Right kidney (tissue), 1 donor: ENCODE data around the gene MYO9B.
A peak's percentile ranks its signal among the peaks of the same experiment; 100 is the strongest.
"Not testable (repeated sequence)": the region's sequence is repeated elsewhere in the genome, so short reads cannot be mapped to it uniquely, and the experiment has no call there.

Experiments used
- DNase-seq: peaks from one replicate; pipeline ENCODE4 v3.0.0-alpha.2; 2016

The MYO9B gene

DNA sequence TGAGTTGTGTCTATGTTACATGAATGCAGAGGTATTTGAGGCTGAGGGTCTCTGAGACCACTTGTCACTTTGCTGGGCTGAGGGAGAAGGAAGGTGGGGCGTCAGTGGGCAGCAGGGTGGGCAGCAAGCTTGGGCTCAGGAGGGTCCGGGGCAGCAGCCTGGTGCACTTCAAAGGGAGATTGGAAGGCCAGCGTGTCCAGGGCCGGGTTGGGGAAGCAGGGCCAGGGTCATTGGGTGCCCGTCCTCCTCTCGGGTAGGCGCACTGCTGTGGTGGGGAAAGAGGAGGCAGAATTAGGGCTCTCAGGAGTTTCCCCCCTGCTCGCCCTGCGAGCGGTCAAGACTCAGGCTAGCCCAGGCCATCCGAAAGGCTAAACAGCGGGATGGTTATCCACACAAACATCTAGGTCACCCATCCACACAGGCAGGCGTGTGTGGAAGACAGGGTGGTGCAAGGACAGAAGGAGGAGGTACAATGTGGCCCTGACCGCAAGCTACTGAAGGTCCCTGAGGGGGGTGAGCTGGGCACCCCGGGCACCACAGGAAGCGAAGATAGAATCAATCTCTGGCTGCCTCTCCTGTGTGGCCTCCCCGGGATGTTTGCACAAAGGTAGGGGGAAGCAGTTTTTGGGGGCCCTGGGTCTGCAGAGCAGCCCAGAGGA lies 37.7 kb downstream of the MYO9B start:
- DNase-seq, result no peak

DNA sequence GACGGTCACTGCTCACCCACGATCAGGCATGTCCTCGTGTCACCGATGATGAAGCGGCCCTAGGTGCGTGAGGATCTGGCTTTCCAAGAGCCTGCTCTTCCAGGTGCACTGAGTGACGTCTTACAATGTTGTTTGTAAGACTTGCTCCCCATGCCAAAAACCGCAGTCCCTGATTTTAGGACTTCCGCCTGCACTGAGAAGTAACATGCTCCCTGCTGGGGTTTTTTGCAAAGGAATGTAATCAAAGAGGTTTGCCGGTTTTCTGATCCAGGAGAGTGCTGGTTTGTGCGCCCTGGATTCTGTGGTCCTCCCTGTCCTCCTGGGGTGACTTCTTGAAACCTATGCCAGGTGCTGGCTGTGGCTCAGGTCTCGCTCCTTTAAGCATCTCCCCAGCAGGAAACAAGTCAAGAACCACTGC lies 38.8 kb downstream of the MYO9B start:
- no peak for DNase-seq

DNA sequence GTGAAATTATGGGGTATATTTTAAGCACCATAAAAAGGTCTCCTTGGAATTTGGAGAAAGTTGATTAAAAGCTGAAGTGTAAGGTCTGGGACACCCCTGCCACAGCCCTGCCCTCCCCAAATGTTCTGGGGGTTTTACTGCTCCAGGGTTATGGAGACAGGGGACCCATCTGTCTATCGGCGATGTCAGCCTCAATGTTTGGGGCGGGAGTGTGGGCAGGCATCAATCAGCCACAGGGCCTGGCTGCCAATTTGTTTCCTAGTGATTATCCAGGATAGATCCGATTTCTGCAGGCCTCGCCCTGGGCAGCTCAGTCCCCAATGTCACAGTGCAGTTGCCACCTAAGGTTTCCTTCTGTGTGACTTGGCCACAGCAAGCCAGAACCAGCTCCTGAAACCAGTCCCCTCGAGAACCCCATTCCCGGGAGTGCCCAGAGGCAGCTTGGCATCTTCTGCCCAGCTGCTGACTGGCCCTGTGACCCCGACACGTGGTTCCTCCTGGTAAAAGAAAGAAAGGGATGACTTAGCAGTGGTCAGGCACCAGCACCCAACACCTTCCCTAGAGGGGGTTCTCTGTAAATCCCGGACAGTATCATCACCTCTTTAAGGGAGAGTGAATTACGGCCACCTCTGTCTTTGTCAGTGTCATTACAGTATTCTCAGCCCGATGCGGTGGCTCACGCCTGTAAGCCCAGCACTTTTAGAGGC lies 41.6 kb downstream of the MYO9B start:
- DNase-seq, result no peak

DNA sequence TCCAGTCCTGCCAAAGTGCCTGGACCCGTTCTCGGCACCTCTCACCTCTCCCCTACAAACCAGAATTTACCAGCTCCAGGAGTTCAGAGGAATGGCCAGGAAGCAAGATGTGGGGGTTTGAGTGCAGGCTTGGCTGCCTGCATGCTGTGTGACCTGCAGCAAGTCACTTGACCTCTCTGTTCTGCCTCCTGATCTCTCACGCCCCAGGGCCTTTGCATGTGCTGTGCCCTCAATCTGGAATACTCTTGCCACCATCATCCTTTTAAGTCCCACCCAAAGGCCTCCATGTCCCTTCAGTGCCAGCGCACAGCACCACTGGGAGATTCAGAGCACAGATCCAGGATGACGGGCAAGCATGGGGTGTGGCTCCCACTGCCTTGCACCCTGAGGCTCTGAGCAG lies 43.4 kb downstream of the MYO9B start:
- no peak for DNase-seq

DNA sequence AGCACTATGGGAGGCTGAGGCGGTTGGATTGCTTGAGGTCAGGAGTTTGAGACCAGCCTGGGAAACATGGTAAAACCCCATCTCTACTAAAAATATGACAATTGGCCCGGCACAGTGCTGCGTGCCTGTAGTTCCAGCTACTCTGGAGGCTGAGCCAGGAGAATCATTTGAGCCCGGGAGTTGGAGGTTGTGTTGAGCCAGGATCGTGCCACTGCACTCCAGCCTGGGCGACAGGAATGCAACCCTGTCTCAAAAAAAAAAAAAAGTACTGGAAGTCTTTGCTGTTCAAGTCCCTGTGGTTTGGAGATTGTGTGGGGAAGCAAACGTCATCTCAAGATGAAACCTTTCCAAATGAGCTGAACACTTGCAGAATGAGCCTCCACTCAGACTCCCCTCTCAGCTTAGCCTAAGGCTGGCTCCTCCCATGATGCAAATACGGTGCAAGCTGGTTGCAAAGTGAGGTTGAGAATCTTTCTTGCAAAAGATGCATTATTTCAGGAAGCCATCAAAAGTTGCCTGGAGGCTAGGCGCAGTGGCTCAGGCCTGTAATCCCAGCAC lies 46.2 kb downstream of the MYO9B start:
- no peak for DNase-seq

DNA sequence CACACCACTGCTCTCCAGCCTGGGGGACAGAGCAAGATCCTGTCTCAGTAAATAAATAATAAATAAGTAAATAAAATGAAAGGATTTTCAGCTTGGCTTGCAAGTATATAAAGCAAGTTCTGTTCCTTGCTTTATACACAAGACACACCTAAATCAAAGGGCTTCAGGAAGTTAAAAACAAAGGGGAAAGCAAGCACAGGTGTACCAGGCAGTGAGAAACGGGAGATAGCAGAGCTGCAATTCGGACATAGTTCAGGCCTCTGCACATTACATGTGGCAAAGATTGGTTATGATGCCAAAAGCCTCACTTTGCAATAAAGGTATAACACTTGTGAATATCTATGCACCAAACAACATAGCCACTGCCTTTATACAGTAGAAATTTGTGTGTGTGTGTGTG lies 47.5 kb downstream of the MYO9B start:
- DNase-seq, result no peak

DNA sequence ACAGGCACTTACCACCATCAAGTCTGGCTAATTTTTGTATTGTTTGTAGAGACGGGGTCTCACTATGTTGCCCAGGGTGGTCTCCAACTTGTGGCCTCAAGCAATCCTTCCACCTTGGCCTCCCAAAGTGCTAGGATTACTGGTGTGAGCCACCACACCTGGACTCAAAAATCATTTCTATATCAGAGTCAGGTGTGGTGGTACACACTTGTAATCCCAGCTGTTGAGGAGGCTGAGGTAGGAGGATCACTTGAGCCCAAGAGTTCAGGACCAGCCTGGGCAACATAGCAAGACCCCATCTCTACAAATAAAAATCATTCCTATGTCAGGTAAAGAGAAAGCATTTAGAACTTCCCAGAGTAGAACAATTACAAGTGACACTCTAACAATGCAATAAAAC lies 48.4 kb downstream of the MYO9B start:
- DNase-seq, result no peak

DNA sequence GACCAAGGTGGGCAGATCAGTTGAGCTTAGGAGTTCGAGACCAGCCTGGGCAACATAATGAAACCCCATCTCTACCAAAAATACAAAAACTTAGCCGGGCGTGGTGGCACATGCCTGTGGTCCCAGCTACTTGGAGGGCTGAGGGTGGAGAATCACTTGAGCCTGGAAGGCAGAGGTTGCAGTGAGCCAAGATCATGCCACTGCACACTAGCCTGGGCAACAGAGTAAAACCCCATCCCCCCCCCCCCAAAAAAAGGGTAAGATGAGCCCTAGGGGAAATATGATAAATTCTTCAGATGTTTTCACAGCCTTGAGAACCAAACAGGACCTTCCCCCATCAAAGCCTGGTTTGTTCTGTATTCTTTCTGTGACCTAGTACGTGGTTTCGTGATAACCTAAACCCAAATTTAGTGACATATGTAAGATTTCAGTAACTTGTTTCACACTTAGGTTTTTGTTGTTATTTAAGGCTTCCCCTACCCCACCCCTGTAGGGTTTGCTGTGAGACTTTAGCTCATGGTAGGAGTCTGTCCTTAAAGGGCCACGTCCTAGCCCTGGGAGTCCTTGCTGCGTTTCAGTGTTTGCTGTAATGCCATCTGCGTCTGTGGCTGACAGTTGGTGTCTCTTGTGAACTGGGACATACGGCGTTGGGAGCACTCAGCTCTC lies 49.6 kb downstream of the MYO9B start:
- DNase-seq, result no peak

DNA sequence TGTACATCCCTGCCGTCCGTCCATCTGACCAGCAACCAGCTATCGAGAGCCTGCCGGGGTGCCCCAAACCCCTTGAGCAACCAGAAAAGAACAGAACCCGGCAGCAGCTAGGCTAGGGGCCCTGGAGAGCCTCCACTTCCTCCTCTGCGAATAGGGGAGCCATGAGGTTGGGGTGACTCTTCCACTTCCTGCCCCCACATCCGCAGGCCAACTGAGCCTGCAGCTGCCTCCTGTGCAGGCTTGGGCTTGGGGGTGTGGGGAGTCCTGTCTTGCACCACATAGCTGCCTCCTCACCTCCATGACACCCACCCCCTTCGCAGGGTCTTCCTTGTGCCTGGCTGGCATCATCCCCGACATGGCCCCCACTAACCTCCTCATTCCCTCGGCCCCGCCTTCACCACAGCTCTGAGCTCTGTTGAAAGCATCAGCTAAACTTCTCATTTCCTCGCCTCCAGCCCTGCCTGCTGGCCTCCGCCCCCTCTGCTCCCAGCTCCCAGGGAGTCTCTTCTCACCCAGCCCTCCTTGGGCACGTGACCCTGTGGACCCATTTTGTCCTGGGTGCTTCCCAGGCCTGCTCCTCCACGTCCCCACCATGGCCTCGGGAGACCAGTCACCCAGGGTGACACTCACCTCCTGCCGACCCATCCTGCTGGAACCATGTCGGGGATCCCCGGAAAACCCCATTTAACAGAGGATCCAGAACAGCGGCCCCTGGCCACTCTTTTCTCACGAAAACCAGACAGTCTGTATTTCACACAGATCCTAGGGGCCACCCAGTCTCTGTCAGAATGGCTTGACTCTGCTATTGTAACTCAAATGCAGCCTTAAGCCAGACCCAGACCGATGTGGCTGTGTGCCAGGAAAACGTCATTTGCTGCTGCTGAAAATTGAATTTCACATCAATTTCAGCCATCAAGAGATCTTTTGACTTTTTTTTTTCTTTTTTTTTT lies 50.4 kb downstream of the MYO9B start:
- no peak for DNase-seq

DNA sequence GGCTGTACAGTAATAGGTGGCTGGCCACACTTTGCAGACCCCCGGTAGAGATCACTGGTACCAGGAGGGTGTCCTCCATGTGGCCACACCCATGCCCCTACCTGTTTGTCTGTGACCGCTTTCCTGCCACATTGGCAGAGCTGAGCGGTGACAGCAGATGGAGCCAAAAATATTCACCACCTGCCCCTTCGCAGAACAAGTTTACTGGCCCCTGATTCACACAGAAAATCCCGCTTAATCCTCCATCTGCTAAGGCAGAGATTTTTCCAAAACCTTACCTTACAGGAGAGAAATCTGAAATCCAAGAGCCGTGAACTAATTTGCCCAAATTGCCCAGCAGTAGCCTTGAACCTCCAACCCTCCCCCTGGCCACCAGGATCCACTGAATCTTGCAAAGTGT lies 52.1 kb downstream of the MYO9B start:
- DNase-seq, result no peak

DNA sequence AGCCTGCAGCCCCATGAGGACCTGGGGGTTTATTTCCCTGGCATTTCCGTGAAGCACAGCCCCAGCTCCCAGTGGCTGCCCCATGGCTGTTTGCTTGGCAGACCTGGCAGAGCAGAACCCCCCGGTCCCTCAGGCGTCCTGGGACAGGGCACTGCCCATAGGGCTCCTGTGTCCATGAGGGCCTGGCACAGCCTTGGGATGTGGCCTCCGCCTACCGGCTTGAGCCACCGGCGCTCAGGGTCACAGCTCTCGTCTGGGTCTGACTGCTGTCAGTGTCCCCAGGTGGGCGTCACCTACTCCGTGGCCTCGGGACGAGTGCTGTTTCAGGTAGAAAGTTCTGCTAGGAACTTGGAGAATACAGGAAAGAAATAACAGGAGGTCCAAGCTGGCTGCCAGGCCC lies 52.8 kb downstream of the MYO9B start:
- no peak for DNase-seq

DNA sequence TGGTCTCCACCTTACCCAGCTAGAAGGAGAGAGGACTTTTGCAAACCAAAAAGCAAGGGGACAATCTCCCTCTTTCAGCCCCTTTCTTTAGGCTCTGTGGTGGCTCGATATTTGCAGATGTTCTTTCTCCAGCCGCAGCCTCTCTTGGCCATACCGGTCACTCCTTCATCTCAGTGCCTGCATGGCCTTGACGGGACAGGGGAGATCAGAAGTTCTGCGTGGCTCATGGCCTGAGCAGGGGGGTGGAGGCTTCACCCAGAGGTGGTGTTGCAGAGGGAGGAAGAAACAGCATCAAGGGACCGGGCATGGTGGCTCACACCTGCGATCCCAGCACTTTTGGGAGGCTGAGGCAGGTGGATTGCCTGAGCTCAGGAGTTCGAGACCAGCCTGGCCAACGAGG lies 53.2 kb downstream of the MYO9B start:
- DNase-seq, result no peak

DNA sequence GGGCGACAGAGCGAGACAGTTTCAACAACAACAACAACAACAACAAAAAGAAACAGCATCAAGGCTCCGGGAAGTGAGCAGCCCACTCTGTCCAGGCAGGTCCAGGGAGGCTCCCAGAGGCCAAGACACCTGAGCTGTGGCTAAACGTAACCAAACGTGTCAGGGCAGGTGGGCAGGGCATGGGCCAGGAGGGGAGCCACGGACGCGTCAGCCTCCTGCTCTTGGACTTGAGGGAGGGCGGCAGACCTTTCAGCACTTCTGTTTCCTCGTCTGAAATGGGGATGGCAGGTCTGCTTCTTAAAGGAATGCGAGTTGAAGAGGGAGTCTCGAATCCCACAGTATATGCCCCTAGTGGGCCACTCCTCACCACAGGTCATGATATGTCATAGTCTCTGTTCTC lies 53.8 kb downstream of the MYO9B start:
- no peak for DNase-seq

DNA sequence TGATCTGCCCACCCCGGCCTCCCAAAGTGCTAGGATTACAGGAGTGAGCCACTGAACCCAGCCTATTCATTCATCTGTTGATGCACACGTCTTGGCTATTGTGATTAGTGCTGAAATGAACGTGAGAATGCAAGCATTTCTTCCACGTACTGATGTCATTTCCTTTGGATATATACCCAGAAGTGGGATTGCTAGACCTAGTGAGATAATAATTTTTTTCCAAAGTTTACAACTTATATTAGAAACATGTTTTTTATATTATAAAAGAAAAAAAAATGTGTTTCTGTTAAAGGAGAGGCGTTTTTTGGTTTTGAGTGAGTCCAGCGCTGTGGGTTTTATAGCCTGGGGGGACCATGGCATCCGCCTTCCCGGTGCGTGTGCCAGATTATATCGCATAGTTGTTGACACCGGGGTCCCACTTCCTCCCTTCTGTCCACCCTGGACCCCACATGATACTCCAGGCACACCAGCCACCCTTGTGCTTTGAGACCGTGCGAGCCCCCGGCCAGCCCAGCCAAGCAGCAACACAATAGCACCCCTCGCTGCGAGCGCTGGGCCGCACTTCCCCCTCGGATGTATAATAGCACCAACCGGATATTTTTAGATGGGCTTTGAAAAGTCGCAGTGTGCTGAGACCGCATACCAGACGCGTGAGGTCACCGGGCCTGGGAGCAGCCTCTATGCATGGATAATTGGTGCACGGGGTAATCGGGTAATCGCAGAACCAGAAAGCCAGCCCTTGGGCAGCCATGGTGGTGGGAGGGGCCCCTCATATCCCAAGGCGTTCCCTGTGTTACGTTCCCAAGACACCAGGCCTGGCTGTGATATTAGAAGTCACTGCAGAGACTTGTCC lies 59.6 kb downstream of the MYO9B start:
- DNase-seq, result peak; percentile 83

DNA sequence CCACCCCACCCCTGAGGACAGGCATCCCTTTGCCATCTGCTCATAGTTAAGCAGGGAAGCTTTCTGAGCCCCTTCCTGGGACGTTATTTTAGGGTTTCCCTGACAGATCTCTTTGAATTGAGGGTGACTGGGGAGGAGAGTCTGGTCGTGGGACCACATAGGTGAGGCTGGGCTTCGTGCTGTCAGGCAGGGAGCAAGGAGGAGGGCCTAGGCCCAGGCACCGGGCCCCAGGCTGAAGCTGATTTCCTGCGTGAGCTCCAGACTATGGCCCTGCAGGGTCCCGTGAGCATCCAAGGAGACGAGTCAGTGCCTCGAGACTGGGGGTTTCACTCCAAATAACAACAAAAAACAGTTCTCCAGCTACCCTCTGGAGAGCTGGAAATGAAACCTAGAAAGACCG lies 60.4 kb downstream of the MYO9B start:
- DNase-seq, result no peak

DNA sequence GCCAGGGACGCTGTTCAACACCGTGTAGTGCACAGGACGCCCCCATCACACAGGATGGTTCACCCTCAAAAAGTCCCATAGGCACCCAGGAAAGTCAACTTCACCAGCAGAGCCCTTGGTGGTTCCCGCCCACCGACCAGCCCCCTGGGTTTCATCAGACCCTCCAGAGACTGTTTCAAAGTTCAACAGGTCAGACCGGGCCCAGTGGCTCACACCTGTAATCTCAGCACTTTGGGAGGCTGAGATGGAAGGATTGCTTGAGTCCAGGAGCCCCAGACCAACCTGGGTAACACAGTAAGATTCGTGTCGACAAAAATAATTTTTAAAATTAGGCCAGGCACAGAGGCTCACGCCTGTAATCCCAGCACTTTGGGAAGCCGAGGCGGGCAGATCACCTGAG lies 61.0 kb downstream of the MYO9B start:
- no peak for DNase-seq

DNA sequence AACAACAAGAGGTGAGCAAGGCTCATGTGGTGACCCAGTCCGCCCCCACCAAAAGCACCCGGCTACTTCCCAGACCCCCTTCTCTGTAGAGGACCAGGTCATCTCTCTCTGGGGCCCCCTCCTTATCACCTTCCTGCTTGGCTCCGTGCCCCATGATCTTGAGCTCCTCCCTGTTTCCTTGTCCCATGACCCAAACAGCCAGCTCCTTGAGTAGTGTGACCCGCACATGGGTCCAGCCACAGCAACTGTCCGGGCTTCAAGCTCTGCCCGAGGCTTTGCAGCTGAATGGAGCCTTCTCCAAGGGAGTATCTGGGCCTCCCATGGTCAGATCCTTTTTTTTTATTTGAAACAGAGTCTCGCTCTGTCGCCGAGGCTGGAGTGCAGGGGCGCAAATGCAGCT lies 61.8 kb downstream of the MYO9B start:
- no peak for DNase-seq

DNA sequence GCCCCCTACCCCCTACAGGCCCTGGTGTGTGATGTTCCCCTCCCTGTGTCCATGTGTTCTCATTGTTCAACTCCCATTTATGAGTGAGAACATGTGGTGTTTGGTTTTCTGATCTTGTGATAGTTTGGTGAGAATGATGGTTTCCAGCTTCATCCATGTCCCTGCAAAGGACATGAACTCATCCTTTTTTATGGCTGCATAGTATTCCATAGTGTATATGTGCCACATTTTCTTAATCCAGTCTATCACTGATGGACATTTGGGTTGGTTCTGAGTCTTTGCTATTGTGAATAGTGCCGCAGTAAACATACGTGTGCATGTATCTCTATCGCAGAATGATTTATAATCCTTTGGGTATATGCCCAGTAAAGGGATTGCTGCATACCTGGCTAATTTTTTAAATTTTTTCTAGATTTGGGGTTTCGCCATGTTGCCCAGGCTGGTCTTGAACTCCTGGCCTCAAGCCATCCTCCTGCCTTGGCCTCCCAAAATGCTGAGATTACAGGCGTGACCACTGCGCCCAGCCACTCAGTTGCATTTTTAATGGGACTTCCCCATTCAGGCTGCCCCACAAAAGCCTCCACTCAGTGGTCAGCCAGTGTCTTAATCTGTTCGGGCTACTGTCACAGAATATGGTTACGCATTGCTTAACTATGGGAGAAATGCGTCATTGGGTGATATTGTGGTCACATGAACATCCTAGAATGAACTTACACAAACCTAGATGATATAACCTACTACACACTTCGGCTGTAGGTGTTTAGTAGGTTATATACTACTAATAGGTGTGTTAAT lies 62.7 kb downstream of the MYO9B start:
- not testable (repeated sequence) for DNase-seq

DNA sequence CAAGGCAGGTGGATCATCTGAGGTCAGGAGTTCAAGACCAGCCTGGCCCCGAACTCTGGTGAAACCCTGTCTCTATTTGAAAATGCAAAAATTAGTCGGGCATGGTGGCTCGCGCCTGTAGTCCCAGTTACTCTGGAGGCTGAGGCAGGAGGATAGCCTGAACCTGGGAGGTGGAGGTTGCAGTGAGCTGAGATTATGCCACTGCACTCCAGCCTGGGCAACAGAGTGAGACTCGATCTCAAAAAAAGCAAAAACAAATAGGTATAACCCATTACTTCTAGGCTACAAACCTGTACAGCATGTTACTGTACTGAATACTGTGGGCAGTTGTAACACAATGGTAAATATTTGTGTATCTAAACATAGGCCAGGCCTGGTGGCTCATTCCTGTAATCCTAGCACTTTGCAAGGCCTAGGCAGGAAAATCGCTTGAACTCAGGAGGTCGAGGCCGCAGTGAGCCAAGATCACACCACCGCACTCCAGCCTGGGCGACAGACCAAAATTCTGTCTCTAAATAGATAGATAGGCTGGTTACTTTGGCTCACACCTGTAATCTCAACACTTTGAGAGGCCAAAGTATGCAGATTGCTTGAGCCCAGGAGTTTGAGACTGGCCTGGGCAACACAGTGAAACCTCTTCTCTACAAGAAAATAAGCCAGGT lies 63.5 kb downstream of the MYO9B start:
- no peak for DNase-seq

DNA sequence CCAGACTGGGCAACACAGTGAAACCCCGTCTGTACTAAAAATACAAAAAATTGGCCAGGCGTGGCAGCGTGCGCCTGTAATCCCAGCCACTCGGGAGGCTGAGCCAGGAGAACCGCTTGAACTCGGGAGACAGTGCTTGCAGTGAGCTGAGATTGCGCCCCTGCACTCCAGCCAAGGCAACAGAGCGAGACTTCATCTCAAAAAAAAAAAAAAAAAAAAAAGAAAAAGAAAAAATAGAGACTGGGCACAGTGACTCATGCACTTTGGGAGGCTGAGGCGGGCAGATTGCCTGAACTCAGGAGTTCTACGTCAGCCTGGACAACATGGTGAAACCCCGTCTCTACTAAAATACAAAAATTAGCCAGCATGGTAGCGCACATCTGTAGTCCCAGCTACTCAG lies 69.2 kb downstream of the MYO9B start:
- DNase-seq, result not testable (repeated sequence)
